Measurements from ENCODE around the gene PPP1R13L.

Gene PPP1R13L

GRCh38 chr19:45363861-45364459 is 40.9 kb downstream of the PPP1R13L start:
- DNase-seq: no peak

- DNase-seq: no peak
Measured at GRCh38 chr19:45362291-45362690, 42.6 kb downstream of the PPP1R13L start.

- DNase-seq: no peak
Measured at GRCh38 chr19:45361608-45362007, 43.3 kb downstream of the PPP1R13L start.

GRCh38 chr19:45358213-45358792 is 46.6 kb downstream of the PPP1R13L start:
- no peak for DNase-seq

- DNase-seq: no peak
Measured at GRCh38 chr19:45357445-45357783, 47.5 kb downstream of the PPP1R13L start.

DNA sequence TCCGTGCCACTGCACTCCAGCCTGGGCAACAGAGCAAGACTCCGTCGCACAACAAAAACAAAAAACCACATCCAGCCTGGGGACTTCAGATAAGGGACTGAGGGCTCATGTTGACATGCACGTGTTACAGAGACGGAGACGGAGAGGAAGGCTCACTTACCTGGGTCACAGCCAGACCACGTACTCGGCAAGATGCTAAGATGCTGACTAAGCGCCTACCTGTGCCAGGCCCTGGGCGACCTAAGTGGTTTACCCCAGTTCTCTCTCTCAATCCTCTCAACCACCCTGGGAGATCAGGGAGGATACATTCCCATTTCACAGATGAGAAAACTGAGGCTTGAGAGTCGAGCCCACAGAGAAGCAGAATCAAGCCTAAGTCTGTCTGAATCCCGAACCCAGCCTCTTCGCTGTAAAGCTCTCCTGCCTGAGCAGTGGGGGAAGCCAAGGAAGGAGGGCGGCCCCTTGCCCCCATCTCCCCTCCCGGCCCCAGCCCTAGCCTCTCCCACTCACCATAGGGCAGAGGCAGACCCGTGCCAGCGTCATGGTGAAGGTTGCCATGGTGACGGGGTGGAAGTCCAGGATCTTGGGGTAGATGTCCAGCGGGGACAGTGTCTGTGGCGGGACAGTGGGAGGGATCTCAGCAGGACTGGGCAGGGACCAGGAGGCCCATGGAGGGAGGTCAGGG is 48.0 kb downstream of the PPP1R13L start:
- DNase-seq: no peak

DNA sequence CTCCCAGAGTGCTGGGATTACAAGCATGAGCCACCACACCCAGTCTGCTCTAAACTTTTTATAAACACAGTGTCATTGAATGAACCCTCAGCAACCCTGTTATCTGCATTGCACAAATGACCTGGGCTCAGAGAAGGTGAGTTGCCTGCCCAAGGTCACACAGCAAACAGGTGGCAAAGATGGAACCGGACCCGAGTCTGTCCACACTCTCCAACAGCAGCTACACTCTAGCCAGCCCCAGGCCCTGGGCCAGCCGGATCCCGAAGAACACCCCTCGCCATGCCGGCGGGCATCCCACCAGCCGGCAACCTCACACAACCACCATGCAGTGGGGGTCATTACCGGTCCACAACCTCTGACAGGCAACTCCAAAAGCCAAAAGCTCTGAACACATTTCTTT is 49.0 kb downstream of the PPP1R13L start:
- DNase-seq: no peak

DNA sequence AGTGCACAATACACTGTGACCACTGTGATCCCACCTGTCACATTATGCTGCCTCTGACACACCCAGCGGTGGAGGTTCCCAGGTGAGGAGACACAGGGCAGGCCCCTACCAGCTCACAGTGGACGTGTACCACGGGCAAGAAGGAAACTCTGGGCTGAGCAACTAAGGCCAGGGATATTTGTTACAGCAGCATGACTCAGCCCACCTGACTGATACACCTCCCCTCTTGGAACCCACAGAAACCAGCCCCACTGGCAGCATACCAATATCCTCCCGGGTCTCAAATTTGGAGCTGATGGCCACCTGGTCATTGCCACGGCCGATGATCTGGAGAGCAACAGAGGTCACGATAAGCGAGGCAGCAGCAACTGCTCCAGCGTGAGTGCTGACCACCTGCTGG is 49.5 kb downstream of the PPP1R13L start:
- no peak for DNase-seq

GRCh38 chr19:45354241-45354842 is 50.5 kb downstream of the PPP1R13L start:
- no peak for DNase-seq

DNA sequence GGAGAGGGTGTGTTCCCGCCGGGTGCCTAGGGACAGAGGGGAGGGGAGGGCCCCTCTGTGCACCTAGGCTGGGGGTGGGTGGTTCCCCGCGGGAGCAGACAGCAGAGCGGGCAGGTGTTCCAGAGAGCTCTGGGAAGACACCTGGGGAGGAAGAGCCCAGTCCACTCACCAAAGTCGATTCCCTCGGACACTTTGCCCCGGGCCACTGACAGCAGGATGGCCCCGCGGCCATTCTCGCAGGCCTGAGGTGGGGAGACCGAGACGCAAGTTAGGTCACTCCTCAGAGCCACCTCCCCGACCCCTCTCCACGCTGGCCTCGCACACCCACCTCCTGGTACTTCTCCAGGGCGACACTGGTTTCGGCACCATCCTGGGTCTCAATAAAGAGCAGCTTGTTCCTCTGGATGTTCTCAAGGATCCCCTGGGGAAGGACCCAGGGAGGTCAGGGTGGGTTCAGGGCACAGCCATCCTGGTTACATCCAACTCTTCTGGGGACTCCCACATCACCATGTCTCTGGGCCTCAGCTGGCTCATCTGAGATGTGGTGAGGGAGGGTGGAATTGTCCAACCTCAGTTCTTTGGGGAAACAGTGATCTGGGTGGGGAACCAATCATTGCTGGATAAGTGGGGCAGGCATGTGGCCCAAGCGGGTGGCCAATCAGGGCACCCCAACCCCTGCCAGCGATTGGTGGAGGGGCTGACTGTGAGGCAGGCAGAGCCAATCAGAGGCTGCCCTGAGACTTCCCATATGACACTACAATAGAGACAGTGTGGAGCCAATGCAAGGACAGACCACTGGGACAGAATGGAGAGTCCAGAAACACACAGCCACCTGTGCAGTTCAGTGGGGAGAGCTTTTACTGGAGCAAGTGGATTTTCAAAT is 51.7 kb downstream of the PPP1R13L start:
- DNase-seq: no peak

DNA sequence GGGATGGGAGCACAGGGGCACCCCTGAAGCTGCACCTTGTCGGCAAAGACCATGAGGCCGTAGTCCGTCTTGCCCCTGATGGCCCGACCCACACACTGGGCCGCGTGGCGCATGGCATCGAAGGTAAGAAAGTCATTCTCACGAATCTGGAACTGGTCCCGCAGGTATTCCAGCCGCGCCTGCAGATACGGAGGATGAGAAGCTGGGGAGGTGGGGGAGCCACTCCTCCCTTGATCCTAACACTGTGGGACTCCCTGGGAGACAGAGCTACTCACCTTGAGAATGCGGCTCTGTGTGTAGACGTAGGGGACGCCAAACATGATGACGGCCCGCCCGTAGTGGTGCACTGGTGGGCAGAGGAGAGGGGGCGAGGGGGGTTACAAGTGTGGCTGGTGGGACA is 52.4 kb downstream of the PPP1R13L start:
- DNase-seq: no peak

DNA sequence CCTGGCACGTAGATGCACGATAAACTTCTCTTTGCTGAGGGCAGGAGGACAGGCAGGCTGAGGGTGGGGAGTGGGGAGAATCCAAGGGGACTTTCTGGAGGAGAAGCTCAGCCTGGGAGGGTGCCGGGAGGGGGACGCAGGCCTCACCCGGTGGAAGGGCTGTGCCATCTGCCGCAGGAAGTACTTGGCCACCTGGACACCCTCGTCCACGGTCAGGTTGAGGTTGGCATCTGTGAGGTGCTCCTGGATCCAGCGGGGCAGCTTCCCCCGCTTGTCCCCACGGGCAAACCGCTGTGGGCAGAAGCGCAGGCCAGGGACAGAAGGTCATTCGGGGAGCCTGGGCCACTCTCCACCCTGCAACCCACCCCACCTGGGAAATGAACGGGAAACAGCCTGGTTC is 52.8 kb downstream of the PPP1R13L start:
- no peak for DNase-seq

DNA sequence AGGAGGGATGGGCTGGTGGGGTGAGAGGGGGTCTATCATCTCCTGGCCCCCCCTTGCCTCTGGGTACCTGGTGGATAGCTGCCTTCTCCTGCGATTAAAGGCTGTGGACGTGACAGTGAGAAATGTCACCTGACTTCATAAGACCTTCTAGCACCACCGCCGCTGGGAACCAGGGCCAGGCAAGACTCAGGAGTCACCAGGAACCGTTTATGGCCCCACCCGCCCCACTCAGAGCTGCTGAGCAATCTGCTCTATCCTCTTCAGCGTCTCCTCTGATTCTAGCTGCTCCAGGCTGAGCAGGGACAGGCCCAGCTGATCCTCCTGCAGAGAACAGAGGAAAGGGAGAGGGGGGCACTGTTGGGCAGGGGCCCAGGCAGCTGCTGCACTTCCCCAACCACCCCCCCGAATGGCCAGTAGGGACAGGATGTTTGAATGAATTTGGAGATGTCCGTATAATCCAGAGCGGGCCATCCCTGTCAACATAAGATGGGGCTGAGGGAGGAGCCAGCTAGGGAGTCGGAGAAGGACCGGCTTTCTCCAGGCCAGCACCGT is 53.4 kb downstream of the PPP1R13L start:
- DNase-seq: no peak

GRCh38 chr19:45350477-45351058 is 54.3 kb downstream of the PPP1R13L start:
- no peak for DNase-seq

- no peak for DNase-seq
Measured at GRCh38 chr19:45349430-45349941, 55.4 kb downstream of the PPP1R13L start.

DNA sequence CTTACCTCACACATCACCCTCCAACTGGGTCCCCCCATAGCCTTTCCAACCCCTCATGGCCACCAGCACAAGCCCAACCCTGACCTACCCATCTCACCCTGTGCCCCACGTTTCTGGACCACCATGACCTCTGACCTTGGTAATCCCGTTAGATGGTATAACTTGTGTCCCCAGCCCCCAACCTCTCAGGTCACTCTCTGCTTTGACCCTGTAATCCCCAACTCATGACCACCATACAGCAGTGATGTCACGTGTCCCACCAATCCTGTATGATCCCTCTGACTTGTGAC is 55.8 kb downstream of the PPP1R13L start:
- no peak for DNase-seq

DNA sequence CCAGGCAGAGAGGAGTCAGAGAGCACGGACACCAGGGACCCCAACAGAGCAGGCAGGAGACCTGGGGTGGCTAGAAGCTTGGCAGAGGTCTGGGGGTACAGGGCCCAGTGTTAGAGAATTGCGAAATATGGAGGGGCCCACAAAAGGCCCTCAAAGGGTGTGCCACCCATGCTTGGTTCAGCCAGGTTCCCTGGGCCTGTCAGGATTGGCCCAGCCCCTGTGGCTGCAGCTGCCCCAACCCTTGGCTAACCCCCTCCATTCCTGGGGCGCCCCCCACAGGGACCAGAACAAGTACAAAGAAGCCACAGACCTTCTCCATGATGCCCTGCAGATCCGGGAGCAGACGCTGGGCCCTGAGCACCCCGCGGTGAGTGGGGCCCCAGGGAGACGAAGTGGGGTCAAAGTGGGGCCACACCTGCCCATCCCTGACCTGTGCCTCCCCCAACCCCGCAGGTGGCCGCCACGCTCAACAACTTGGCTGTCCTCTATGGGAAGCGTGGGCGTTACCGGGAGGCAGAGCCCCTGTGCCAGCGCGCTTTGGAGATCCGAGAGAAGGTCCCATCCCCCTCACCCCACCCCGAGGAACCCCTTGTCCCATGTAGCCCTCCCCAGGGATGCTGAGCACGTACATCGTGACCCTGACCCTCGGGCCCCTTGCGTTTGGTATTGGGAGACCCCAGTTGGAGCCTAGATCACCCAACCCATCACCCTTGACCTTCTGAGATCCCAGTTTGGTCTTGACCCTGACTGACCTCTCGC is 56.3 kb downstream of the PPP1R13L start:
- no peak for DNase-seq

GRCh38 chr19:45347570-45348366 is 57.1 kb downstream of the PPP1R13L start:
- DNase-seq: no peak

GRCh38 chr19:45346449-45346848 is 58.4 kb downstream of the PPP1R13L start:
- no peak for DNase-seq

GRCh38 chr19:45345506-45345860 is 59.4 kb downstream of the PPP1R13L start:
- no peak for DNase-seq

Data from activated CD4-positive, alpha-beta T cell treated with anti-CD3 and anti-CD28 coated beads for 48 hours (primary cell).